Smooth muscle cell (in vitro differentiated cells): ENCODE results near the gene EFHD2. TPM values are rescaled to one million over a fixed set of nuclear protein-coding genes. Genes with fewer than 3 reads are reported as not detected.
"Not testable (repeated sequence)": the region's sequence is repeated elsewhere in the genome, so short reads cannot be mapped to it uniquely, and the experiment has no call there.

Source experiments
- DNase-seq: peaks from one replicate; lab custom pipeline; 2025; ENCODE audit not compliant: unreplicated experiment; lab: John Stamatoyannopoulos, UW
- H2AFZ ChIP-seq: fragments of 200-600 bp; sonication (generic); 2 replicates; pipeline ENCODE4 v1.6.0; 2016; ENCODE audit warnings: antibody characterized with exemption, low read depth, mild to moderate bottlenecking
- H3F3A ChIP-seq: fragments of 200-600 bp; sonication (generic); 2 replicates; pipeline ENCODE4 v1.6.0; 2017; ENCODE audit warnings: antibody characterized with exemption, low read depth
- H3K27ac ChIP-seq: fragments of 200-600 bp; sonication (generic); 2 replicates; pipeline ENCODE4 v1.5.1; 2016; ENCODE audit warnings: low read depth, mild to moderate bottlenecking
- H3K27me3 ChIP-seq: fragments of 200-600 bp; sonication (generic); 2 replicates; pipeline ENCODE4 v1.6.1; 2016; ENCODE audit warnings: low read depth, mild to moderate bottlenecking
- H3K36me3 ChIP-seq: fragments of 200-600 bp; sonication (generic); 2 replicates; pipeline ENCODE4 v1.5.1; 2016; ENCODE audit warnings: low read depth
- H3K4me1 ChIP-seq: fragments of 200-600 bp; sonication (generic); 2 replicates; pipeline ENCODE4 v1.5.1; 2016; ENCODE audit warnings: low read depth
- H3K4me2 ChIP-seq: fragments of 200-600 bp; sonication (generic); 2 replicates; pipeline ENCODE4 v1.6.0; 2016; ENCODE audit warnings: mild to moderate bottlenecking
- H3K4me3 ChIP-seq: fragments of 200-600 bp; sonication (generic); 2 replicates; pipeline ENCODE4 v1.5.1; 2016; ENCODE audit warnings: mild to moderate bottlenecking
- H3K79me2 ChIP-seq: fragments of 200-600 bp; sonication (generic); 2 replicates; pipeline ENCODE4 v1.6.0; 2016; ENCODE audit warnings: low read depth, mild to moderate bottlenecking
- H3K9ac ChIP-seq: fragments of 200-600 bp; sonication (generic); 2 replicates; pipeline ENCODE4 v1.6.0; 2016; ENCODE audit warnings: low read depth
- H3K9me3 ChIP-seq: fragments of 200-600 bp; sonication (generic); replicated peaks from 2 replicates; pipeline ENCODE4 v1.5.1; 2016; ENCODE audit warnings: low read depth
- H4K20me1 ChIP-seq: fragments of 200-600 bp; sonication (generic); 2 replicates; pipeline ENCODE4 v1.6.0; 2016; ENCODE audit warnings: low read depth
- whole genome bisulfite sequencing: methylation state at CpG from one replicate; pipeline ENCODE4 v1.1.7; 2016; ENCODE audit warnings: low lambda C conversion rate; 5-methylcytosine and 5-hydroxymethylcytosine counted together
- polyA plus RNA-seq: library from polyadenylated mRNA; unstranded; fragments of >200 nt; fragmentation: Nextera tagmentation; extraction: Ambion mirVana; gene quantifications from 2 replicates; pipeline ENCODE4 v1.2.1, GENCODE V29; 2016
- total RNA-seq: library from RNA; depleted of rRNA; stranded (reverse); fragments of >200 nt; gene quantifications from 2 replicates; pipeline ENCODE4 v1.2.3, GENCODE V29; 2014
- TF ChIP-seq, protein P1 (sequence below): fragments of 200-600 bp; sonication (generic); IDR thresholded peaks from 2 replicates; pipeline ENCODE4 v1.5.1; 2017; ENCODE audit warnings: borderline replicate concordance, mild to moderate bottlenecking, antibody characterized with exemption; ENCODE audit not compliant: insufficient read depth, poor library complexity, severe bottlenecking

Gene EFHD2
- total and polyA plus RNA-seq, 2 experiments from 2014 or later, result 7.0 to 22.9 TPM

DNA sequence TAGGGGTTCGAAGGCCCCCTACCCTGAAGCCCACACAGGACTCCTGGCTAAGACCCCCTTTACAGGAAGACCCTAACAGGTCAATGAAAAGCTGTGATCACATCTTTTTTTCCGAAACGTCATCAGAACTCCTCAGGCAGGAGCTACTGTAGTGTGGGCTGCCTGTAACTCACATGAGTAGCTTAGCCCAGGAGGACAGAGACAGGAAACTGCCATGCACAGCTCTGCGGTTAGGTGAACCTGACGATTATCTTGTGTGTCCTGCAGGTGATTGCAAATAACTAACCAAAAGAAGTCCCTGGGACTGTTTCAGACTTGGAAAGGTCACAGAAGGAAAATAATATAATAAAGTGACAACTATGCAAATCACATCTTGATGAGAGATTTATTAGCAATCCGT is 62.0 kb downstream of the EFHD2 start:
- not testable (repeated sequence) for H3K4me3 ChIP-seq, H3K9me3 ChIP-seq, H3F3A ChIP-seq, H3K9ac ChIP-seq, H4K20me1 ChIP-seq, H3K27ac ChIP-seq, H3K27me3 ChIP-seq, DNase-seq, H3K4me1 ChIP-seq, H2AFZ ChIP-seq, H3K79me2 ChIP-seq, H3K36me3 ChIP-seq, H3K4me2 ChIP-seq
- WGBS, result 92% methylated on average over 6 of the region's 6 CpGs

DNA sequence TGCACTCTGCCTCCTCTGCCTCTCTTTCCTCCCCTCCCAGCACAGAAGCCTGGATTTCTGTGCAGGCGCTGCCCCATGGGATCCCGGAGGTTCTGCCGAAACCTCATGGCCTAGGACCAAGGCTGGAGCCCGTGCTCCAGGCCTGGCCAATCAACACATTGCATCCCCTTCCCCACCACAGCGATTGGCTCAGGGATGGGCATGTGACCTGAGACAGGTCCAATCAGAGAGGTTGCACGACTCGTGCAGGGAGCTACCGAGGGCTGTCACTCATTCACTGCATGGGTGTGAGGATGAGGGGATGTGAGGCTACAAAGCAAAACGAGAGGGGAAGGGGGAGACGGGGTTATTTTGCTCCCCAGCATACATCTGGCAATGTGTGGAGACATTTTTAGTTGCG is 62.9 kb downstream of the EFHD2 start:
- WGBS, result 87% methylated on average over 11 of the region's 11 CpGs
- H3K4me1 ChIP-seq, result no peaks in the 10 kb centered on the region
- no peak overlapping the region for H3K9ac ChIP-seq
- no peaks in the 10 kb centered on the region for H3K36me3 ChIP-seq
- no peak for DNase-seq
- H3F3A ChIP-seq, result no peaks in the 10 kb centered on the region
- no peak overlapping the region for H2AFZ ChIP-seq
- H3K4me2 ChIP-seq, result no peak overlapping the region
- no peaks in the 10 kb centered on the region for H3K79me2 ChIP-seq
- TF ChIP-seq, protein P1, sequence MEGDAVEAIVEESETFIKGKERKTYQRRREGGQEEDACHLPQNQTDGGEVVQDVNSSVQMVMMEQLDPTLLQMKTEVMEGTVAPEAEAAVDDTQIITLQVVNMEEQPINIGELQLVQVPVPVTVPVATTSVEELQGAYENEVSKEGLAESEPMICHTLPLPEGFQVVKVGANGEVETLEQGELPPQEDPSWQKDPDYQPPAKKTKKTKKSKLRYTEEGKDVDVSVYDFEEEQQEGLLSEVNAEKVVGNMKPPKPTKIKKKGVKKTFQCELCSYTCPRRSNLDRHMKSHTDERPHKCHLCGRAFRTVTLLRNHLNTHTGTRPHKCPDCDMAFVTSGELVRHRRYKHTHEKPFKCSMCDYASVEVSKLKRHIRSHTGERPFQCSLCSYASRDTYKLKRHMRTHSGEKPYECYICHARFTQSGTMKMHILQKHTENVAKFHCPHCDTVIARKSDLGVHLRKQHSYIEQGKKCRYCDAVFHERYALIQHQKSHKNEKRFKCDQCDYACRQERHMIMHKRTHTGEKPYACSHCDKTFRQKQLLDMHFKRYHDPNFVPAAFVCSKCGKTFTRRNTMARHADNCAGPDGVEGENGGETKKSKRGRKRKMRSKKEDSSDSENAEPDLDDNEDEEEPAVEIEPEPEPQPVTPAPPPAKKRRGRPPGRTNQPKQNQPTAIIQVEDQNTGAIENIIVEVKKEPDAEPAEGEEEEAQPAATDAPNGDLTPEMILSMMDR, result no peak
- no peak overlapping the region for H3K27ac ChIP-seq
- no peaks in the 10 kb centered on the region for H3K9me3 ChIP-seq
- no peaks in the 10 kb centered on the region for H4K20me1 ChIP-seq
- H3K4me3 ChIP-seq, result no peak overlapping the region
- no peaks in the 10 kb centered on the region for H3K27me3 ChIP-seq

DNA sequence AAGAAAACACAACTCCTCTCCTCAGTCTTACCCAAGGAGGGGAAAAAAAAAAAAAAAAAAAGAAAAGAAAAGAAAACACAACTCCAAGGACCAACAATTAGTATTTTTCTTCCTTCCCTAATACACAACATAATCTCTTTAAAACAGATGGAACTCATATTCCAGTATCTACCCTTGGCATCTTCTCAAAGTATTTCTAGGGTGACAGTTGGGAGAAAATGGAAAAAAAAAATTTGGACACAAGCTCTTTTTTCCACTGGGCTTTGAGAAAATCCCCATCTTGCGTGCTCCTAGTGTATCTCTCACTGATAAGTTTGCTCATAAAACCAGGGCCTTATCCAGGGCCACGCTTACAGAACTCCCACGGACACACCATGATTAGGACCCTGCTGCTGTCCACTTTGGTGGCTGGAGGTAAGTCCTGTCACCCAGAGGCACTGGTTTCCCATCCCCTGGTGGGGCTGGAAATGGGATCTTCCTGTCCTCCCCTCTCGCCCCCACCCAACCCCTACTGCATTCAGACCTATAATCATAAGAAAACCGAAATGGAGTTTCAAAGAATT is 66.1 kb downstream of the EFHD2 start, which contains the start of gene CELA2B:
Gene CELA2B (plus strand): TSS at position 353 of the 563 bp plus-strand sequence. CDS start 22 bp downstream, at position 375.
- H4K20me1 ChIP-seq, result no peaks in the 10 kb centered on the region
- no peaks in the 10 kb centered on the region for H3K79me2 ChIP-seq
- TF ChIP-seq, protein P1, result no peak
- no peaks in the 10 kb centered on the region for H3K36me3 ChIP-seq
- no peak within 1 kb of the TSS for H3K4me2 ChIP-seq
- no peaks in the 10 kb centered on the region for H3K4me1 ChIP-seq
- 46% methylated on average over 5 of the region's 5 CpGs for WGBS
- H3K27ac ChIP-seq, result no peak within 1 kb of the TSS
- DNase-seq, result no peak
- H3K27me3 ChIP-seq, result no peaks in the 10 kb centered on the region
- H3K9me3 ChIP-seq, result no peaks in the 10 kb centered on the region
- H3K4me3 ChIP-seq, result no peak within 1 kb of the TSS
- H3F3A ChIP-seq, result no peaks in the 10 kb centered on the region
- H3K9ac ChIP-seq, result no peak within 1 kb of the TSS
- H2AFZ ChIP-seq, result no peak within 1 kb of the TSS

DNA sequence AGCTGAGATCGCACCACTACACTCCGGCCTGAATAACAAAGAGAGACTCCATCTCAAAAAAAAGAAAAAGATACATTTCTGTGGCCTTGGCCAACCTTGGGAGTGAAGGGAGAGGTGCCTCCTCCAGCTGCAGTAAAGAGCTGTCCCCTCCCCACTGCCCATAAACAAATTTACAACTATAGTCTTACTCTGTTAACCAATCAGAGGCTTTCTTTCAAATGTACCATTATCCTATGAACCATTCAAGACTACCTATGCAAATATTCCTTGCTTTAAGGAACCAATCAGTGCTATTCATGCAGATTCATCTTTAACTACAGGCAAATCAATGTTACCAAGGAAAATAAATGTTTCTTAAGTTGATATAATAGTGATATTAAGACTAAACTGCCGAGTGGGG is 67.2 kb downstream of the EFHD2 start:
- no peaks in the 10 kb centered on the region for H4K20me1 ChIP-seq
- H3K4me1 ChIP-seq, result no peaks in the 10 kb centered on the region
- no peaks in the 10 kb centered on the region for H3F3A ChIP-seq
- no peak for DNase-seq
- H3K79me2 ChIP-seq, result no peaks in the 10 kb centered on the region
- no peak overlapping the region for H3K4me2 ChIP-seq
- no peak overlapping the region for H3K9ac ChIP-seq
- no peak overlapping the region for H2AFZ ChIP-seq
- H3K4me3 ChIP-seq, result no peak overlapping the region
- TF ChIP-seq, protein P1, result no peak
- no peaks in the 10 kb centered on the region for H3K9me3 ChIP-seq
- H3K27me3 ChIP-seq, result no peaks in the 10 kb centered on the region
- WGBS, result 88% methylated on average over 3 of the region's 3 CpGs
- no peak overlapping the region for H3K27ac ChIP-seq
- H3K36me3 ChIP-seq, result no peaks in the 10 kb centered on the region
